ENCODE results near the gene R3HDM2.
"Not testable (repeated sequence)": the region's sequence is repeated elsewhere in the genome, so short reads cannot be mapped to it uniquely, and the experiment has no call there.

The R3HDM2 gene

DNA sequence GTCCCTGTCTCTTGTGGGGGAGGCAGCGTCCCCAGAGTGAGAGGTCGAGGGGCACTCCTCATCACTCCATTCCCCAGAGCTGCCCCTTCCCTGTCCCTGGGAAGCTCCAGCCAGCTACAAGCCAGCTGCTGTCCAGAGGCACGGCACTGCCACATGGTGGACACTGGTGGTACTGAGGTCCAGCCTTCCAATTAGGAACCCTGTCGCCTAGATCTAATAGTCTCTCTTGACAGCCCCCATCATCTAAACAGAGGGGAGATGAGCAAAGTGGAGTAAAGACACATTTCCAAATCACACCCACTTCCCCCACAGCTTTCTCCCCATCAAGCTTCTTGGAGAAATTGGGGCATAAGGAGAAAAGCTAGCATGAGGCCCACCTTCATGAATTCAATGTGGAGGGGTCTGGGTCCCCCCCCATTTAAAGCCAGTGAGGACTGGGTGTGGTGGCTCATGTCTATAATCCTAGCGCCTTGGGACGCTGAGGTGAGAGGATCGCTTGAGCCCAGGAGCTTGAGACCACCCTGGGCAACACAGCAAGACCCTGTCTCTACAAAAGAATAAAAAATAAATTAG, 22.2 kb upstream of the R3HDM2 start:
- DNase-seq (ENCODE audit: low spot score), result peak; percentile 60

DNA sequence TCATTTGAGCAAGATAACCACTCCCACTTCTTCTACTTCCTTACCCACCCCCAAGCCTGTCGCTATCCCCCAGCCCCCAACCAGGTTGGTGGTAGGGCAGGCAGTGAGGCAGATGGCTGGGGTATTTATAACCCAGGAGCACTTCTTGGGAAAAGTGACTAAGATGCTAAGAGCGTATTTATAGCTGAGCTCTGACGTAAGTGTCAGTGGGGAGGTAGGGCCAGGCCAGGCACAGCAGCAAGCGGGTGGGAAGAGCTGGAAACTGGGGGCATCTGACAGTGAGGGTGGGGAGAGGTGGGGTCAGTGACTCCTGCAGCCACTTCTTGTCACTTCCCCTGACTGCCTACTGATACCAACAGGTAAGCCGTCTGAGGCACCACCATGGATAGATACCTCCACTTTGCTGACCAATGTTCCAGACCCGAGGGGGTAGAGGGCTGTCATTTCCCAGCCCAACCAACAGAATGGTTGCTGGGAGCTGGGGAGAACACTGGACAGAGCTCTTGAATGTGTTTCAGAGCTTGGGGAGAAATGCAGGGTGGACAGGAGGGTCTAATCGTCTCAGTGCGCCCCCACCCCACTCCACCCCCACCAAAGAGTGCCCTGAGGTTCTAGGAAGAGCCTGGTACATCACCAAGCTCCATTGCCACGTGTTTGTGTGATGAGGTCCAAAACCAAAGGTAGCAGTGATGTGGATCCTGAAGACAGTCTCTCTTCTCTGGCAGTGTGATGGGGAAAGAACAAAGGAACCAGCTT, 21.5 kb upstream of the R3HDM2 start:
- no peak for DNase-seq (ENCODE audit: low spot score)

GRCh38 chr12:57451233-57451778, 20.5 kb upstream of the R3HDM2 start:
- DNase-seq (ENCODE audit: low spot score), result no peak

- DNase-seq (ENCODE audit: low spot score), result no peak
Measured at GRCh38 chr12:57450057-57450456, 19.2 kb upstream of the R3HDM2 start.

DNA sequence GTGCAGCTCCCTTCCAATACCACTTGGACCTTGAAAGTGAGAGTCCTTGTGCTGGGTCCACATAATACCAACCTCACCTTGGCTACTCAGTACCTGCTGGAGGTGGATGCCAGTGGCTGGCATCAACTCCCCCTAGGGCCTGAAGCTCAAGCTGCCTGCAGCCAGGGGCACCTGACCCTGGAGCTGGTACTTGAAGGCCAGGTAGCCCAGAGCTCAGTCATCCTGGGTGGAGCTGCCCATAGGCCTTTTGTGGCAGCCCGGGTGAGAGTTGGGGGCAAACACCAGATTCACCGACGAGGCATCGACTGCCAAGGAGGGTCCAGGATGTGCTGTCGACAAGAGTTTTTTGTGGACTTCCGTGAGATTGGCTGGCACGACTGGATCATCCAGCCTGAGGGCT, 18.5 kb upstream of the R3HDM2 start:
- DNase-seq (ENCODE audit: low spot score), result no peak

DNA sequence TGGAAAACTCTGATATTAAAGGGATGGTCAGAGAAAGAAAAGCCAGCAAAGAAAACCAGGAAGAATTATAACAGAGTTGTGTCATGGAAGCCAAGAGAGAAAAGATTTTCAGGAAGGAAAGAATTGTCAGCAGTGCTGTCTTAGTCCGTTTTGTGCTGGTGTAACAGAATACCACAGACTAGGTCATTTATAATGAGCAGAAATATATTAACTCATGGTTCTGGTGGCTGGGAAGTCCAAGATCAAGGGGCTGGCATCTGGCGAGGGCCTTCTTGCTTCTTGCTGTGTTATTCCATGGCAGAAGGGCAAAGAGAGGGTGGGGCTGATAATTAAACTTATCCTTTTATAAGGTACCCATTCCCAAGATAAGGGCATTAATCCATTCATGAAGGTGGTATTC, 17.8 kb upstream of the R3HDM2 start:
- no peak for DNase-seq (ENCODE audit: low spot score)

DNA sequence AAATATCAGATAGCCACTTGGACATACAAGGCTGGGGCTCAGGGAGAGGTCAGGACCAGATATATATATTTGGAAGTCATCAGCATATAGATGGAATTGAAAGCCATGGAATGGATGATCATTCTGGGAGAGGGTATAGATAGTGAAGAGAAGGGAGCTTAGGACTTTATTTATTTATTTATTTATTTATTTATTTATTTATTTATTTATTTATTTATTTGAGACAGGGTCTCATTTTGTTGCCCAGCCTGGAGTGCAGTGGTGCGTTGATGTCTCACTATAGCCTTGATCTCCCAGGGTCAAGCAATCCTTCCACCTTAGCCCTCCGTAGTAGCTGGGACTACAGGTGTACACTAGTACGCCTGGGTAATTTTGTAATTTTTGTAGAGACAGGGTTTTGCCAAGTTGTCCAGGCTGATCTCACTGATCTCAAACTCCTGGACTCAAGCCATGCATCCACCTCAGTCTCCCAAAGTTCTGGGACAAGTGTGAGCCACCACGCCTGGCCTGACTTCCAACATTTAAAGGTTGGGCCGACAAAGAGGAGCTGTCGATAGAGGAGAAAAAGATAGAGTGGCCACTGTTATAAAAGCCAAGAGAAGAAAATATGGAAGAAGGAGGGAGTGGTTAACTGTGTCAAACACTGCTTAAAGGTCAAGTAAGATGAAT, 15.6 kb upstream of the R3HDM2 start:
- DNase-seq (ENCODE audit: low spot score), result no peak

- DNase-seq (ENCODE audit: low spot score), result no peak
Measured at GRCh38 chr12:57444744-57445143, 13.9 kb upstream of the R3HDM2 start.

- DNase-seq (ENCODE audit: low spot score), result not testable (repeated sequence)
Measured at GRCh38 chr12:57444337-57444736, 13.5 kb upstream of the R3HDM2 start.

GRCh38 chr12:57441846-57442427, 11.1 kb upstream of the R3HDM2 start:
- no peak for DNase-seq (ENCODE audit: low spot score)

- DNase-seq (ENCODE audit: low spot score), result not testable (repeated sequence)
Measured at GRCh38 chr12:57441393-57441792, 10.6 kb upstream of the R3HDM2 start.

DNA sequence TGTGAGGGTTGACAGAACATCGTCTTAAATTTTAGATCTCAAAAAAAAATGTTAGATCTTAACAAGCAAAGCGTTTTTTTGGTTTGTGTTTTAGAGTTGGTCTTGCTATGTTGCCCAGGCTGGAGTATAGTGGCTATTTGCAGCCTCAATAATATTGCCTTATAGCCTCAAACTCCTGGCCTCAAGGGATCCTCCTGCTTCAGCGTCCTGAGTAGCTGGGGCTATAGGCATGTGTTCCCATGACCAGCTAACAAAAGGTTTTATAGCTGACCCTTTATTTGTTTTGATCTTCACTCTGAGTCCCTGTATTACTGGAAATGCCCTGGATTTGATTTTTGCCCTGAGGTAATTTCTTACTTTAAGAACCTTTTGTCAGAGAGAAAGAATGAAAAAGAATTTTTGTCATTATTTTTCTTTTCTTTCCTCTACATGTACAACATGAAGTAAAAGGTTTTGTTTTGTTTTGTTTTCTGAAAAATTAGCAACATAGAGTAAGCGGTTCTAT, 9.0 kb upstream of the R3HDM2 start:
- DNase-seq (ENCODE audit: low spot score), result no peak

DNA sequence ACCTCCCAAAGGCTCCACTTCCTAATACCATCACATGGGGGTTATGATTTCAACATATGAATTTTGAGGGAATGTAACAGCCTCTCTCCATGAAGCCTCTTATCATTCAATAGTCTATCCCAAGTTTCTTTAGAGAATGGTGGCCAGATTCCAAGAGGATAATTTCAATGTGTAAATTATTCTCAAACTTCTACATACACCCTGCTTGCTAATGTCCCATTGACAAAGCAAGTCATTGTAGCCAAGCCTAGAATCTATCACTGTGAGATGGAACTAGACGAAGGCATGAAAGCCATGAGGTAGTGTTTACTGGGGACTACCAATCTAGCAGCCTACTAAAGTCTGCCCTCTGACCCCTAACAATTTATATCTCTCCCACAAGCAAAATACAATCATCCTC, 7.6 kb upstream of the R3HDM2 start:
- no peak for DNase-seq (ENCODE audit: low spot score)

GRCh38 chr12:57435293-57435692, 4.5 kb upstream of the R3HDM2 start:
- no peak for DNase-seq (ENCODE audit: low spot score)

- no peak for DNase-seq (ENCODE audit: low spot score)
Measured at GRCh38 chr12:57434517-57435223, 3.8 kb upstream of the R3HDM2 start, which contains the start of gene INHBC. TSS of gene INHBC (plus strand) at chr12:57434784. CDS start at chr12:57434887, 103 bp downstream.

- DNase-seq (ENCODE audit: low spot score), result no peak
Measured at GRCh38 chr12:57433370-57433769, 2.5 kb upstream of the R3HDM2 start.

DNA sequence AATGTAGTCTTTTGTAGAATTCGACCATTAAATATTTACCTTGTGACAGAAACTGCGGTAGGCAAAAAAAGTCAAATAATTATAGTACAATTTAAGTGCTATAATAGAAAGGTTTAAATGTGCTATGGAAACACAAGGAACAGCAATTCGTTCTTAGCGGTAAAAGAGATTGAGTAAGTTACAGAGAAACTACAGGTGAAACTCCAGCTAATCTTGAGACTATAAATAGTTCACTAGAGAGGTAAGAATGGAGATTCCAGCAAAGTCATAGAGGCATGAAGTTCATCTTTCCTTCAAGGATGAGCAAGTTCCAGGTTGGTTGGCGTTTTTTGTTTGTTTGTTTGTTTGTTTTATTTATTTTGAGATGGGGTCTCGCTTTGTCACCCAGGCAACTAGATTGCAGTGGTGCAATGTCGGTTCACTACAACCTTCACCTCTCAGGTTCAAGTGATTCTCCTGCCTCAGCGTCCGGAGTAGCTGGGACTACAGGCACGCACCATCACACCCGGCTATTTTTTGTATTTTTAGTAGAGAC, 878 bp upstream of the R3HDM2 start:
- DNase-seq (ENCODE audit: low spot score), result no peak

DNA sequence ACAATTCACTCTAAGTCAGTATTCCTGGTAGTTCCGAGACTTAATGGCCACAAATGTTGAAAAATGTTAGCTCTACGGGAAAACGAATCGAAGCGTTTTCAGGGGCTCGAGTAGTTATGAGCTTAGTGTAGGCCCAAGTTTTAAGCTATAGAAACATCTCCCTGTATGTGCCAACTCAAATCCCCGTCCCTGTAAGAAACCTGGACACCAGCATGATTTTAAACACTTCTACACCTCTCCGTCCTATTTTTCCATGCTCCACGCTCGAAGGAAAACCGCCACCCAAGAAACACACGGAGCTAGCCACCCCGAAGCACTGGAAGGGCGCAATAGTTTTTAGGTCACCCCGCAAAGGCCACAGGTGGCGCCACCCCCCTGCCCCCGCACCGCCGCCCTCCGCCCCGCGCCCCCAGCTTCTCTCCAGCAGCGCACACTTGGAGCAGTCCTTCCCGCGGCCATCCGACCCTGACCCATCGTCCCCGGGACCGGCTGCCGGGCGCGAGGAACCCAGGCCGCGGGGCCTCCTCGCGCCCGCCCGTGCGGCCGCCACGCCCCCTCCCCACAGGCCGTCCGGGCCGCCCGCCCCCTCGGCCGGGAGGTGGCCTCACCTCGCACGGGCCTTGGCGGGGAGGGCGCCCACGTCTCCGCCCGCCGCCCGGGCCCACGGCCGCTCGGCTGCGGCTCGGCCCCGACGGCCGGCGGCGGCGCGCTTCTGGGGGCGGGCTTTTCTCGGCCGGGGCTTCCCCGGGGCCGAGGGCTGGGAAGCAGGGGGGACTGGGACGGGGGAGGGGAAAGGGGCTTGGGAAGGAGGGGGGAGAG, 522 bp downstream of the R3HDM2 start:
- DNase-seq (ENCODE audit: low spot score), result peak; percentile 22

DNA sequence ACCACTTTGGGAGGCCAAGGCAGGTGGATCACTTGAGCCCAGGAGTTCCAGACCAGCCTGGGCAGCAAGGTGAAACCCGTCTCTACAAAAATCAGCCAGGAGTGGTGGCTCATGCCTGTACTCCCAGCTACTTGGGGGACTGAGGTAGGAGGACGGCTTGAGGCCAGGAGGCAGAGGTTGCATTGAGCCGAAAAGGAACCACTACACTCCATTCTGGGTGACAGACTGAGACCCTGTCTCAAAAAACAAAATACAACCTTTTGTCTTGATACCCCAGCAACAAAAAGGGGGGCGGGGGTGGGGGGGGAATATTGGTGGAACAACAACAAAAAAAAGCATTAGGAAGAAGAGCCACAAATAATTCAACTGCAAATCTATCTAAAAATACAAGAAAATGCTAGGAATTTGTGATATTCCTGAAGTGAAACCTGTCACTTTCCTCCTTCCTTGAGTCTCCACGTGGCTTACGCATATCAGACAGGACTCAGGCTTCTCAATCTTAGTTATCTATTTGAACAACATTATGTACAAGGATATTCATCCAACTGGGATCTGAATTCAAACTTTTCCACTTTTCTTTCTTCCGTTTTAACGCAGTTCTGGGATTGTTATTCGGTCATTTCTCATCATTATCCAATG, 1.3 kb downstream of the R3HDM2 start:
- DNase-seq (ENCODE audit: low spot score), result no peak

DNA sequence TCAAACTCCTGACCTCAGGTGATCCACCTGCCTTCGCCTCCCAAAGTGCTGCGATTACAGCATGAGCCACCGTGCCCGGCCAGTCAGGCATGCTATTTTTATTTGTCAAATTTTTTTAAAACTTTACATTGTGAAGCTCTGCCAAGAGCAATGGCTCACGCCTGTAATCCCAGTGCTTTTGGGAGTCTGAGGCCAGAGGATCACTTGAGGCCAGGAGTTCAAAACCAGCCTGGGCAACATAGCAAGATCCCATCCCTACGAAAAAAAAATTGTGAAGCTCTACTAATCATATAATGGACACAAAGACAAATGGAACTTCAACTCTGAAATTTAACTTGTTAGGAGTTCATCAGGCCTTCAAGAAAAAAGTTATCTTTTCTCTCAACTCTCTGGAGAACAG, 1.9 kb downstream of the R3HDM2 start:
- no peak for DNase-seq (ENCODE audit: low spot score)

Data from globus pallidus (tissue), 1 donor.